IMR-90 (cell line): ENCODE results near the gene ITGA3.

ENCODE experiments used
- BHLHE40 ChIP-seq: fragments of 150-350 bp; IDR thresholded peaks from 2 replicates; pipeline ENCODE4 v1.6.1; 2016; ENCODE audit warnings: mild to moderate bottlenecking, low read depth, low read length
- CHD1 ChIP-seq: IDR thresholded peaks from 2 replicates; pipeline ENCODE4 v1.6.1; 2012; ENCODE audit warnings: low read depth, low read length, improper control_type of control experiment
- FOS ChIP-seq: fragments of 150-350 bp; IDR thresholded peaks from 2 replicates; pipeline ENCODE4 v1.6.1; 2016; ENCODE audit warnings: low read depth, low read length
- MAFK ChIP-seq: IDR thresholded peaks from 2 replicates; pipeline ENCODE4 v1.6.1; 2012; ENCODE audit warnings: low read depth, low read length, improper control_type of control experiment
- MAZ ChIP-seq: IDR thresholded peaks from 2 replicates; pipeline ENCODE4 v1.6.1; 2012; ENCODE audit warnings: low read depth, mild to moderate bottlenecking, low read length, improper control_type of control experiment, moderate library complexity, borderline replicate concordance
- MXI1 ChIP-seq: IDR thresholded peaks from 2 replicates; pipeline ENCODE4 v1.6.1; 2012; ENCODE audit warnings: low read depth, mild to moderate bottlenecking, low read length, moderate library complexity, borderline replicate concordance
- POLR2A ChIP-seq: IDR thresholded peaks from 2 replicates; pipeline ENCODE4 v1.6.1; 2012; ENCODE audit warnings: mild to moderate bottlenecking, low read depth, low read length
- RFX5 ChIP-seq: IDR thresholded peaks from 2 replicates; pipeline ENCODE4 v1.8.0; 2012; ENCODE audit warnings: low read depth, mild to moderate bottlenecking, low read length, moderate library complexity
- SMC3 ChIP-seq: fragments of 150-350 bp; IDR thresholded peaks from 2 replicates; pipeline ENCODE4 v1.6.1; 2016; ENCODE audit warnings: low read depth, mild to moderate bottlenecking, antibody characterized with exemption, low read length, moderate library complexity
- TF ChIP-seq, protein P1 (sequence below): conservative IDR thresholded peaks from 2 replicates; pipeline ENCODE4 v1.5.1; 2012; ENCODE audit warnings: mild to moderate bottlenecking, low read depth, low read length, improper control_type of control experiment
- TF ChIP-seq, protein P2 (sequence below): fragments of 150-350 bp; IDR thresholded peaks from 2 replicates; pipeline ENCODE4 v1.6.1; 2017; ENCODE audit warnings: mild to moderate bottlenecking, antibody characterized with exemption, low read length, low read depth
- TF ChIP-seq, protein P3 (sequence below): fragments of 150-350 bp; IDR thresholded peaks from 2 replicates; pipeline ENCODE4 v1.6.1; 2016; ENCODE audit warnings: low read depth, mild to moderate bottlenecking, low read length, moderate library complexity, borderline replicate concordance

DNA sequence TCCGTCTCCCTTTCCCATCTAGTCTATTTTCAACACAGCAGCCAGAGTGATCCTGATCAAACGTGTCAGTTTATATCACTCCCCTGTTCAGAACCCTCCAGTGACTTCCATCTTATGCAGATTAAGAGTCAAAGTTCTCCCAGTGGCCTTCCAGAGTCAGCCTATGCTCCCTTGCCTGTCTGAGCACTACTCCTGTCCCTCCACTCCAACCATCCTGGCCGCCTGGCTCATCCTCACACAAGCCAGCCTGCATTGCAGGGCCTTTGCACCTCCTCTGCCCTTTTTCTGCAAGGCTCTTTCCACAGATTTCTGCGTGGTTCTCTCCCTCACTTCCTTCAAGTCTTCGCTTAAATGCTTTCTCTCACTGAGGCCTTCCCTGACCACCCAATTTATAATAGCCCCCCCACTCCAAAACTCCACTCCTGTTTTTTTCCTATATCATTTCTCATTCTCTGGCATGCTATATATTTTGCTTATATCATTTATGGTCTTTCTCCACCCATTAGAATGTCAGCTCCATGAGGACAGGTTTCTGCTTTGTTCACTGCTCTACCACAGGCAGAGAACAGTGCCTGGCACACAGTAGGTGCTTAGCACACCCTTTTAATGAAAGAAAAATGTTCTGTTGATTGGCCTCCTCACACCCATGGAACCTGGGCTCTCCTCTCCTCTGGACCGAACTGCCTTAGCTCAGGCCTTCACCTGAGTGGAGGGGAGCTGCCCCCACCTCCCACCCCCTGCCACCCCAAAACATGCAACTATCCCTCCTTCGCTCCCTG, 64.8 kb downstream of the ITGA3 start:
- TF ChIP-seq, protein P1, sequence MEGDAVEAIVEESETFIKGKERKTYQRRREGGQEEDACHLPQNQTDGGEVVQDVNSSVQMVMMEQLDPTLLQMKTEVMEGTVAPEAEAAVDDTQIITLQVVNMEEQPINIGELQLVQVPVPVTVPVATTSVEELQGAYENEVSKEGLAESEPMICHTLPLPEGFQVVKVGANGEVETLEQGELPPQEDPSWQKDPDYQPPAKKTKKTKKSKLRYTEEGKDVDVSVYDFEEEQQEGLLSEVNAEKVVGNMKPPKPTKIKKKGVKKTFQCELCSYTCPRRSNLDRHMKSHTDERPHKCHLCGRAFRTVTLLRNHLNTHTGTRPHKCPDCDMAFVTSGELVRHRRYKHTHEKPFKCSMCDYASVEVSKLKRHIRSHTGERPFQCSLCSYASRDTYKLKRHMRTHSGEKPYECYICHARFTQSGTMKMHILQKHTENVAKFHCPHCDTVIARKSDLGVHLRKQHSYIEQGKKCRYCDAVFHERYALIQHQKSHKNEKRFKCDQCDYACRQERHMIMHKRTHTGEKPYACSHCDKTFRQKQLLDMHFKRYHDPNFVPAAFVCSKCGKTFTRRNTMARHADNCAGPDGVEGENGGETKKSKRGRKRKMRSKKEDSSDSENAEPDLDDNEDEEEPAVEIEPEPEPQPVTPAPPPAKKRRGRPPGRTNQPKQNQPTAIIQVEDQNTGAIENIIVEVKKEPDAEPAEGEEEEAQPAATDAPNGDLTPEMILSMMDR: no peak
- no peak for TF ChIP-seq MXI1
- no peak for TF ChIP-seq MAFK
- TF ChIP-seq RFX5: no peak
- no peak for TF ChIP-seq POLR2A
- no peak for TF ChIP-seq FOS
- TF ChIP-seq, protein P2, sequence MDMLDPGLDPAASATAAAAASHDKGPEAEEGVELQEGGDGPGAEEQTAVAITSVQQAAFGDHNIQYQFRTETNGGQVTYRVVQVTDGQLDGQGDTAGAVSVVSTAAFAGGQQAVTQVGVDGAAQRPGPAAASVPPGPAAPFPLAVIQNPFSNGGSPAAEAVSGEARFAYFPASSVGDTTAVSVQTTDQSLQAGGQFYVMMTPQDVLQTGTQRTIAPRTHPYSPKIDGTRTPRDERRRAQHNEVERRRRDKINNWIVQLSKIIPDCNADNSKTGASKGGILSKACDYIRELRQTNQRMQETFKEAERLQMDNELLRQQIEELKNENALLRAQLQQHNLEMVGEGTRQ: no peak
- TF ChIP-seq CHD1: no peak
- TF ChIP-seq MAZ: no peak
- TF ChIP-seq, protein P3, sequence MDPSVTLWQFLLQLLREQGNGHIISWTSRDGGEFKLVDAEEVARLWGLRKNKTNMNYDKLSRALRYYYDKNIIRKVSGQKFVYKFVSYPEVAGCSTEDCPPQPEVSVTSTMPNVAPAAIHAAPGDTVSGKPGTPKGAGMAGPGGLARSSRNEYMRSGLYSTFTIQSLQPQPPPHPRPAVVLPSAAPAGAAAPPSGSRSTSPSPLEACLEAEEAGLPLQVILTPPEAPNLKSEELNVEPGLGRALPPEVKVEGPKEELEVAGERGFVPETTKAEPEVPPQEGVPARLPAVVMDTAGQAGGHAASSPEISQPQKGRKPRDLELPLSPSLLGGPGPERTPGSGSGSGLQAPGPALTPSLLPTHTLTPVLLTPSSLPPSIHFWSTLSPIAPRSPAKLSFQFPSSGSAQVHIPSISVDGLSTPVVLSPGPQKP: no peak
- TF ChIP-seq BHLHE40: no peak
- no peak for TF ChIP-seq SMC3
